ENCODE measurements around the gene KRT35. TPM values are rescaled to one million over a fixed set of nuclear protein-coding genes. Genes with fewer than 3 reads are reported as not detected.

Gene KRT35
- total RNA-seq, 4 donors from 2014 or later: not detected

GRCh38 chr17:41440531-41441033 lies 40.4 kb downstream of the KRT35 start, which contains the start of gene KRT38:
TSS of gene KRT38 (minus strand) at chr17:41440983. CDS start at chr17:41440921, 62 bp downstream.
- no peaks in the 10 kb centered on the region for H3K4me1 ChIP-seq
- TF ChIP-seq CTCF (IDR thresholded peaks at IDR 0.05) (no peak), POLR2A (IDR thresholded peaks at IDR 0.05; ENCODE audit: low read depth) (no peak), EP300 (IDR thresholded peaks at IDR 0.05) (no peak), POLR2AphosphoS5 (IDR thresholded peaks at IDR 0.05) (no peak)
- DNase-seq (ENCODE audit: extremely low spot score): no peak
- no peak within 1 kb of the TSS for H3K27ac ChIP-seq (replicated peaks in 1 of 4)
- intact Hi-C loops (cut with DNase I): no loop called here
- H3K27me3 ChIP-seq: peaks cover 0 to 3% (median 0%) of the 10 kb centered on the region in 4 donors
- 93% methylated on average over 8 of the region's 10 CpGs for WGBS
- no peaks in the 10 kb centered on the region for H3K36me3 ChIP-seq
- H3K9me3 ChIP-seq: no peaks in the 10 kb centered on the region
- no peak within 1 kb of the TSS for H3K4me3 ChIP-seq

GRCh38 chr17:41439375-41439774 lies 41.6 kb downstream of the KRT35 start:
- Histone ChIP-seq H3K9me3 (no peaks in the 10 kb centered on the region), H3K36me3 (no peaks in the 10 kb centered on the region), H3K27me3 (peaks cover 0 to 3% (median 0%) of the 10 kb centered on the region in 4 donors), H3K4me3 (no peak overlapping the region), H3K4me1 (peaks cover 0 to 7% (median 6%) of the 10 kb centered on the region in 4 donors), H3K27ac (replicated peaks in 1 of 4) (no peak overlapping the region)
- TF ChIP-seq POLR2AphosphoS5 (IDR thresholded peaks at IDR 0.05): no peak
- TF ChIP-seq EP300 (IDR thresholded peaks at IDR 0.05): no peak
- TF ChIP-seq POLR2A (IDR thresholded peaks at IDR 0.05; ENCODE audit: low read depth): no peak
- no peak for TF ChIP-seq CTCF (IDR thresholded peaks at IDR 0.05)
- no peak for DNase-seq (ENCODE audit: extremely low spot score)
- intact Hi-C loops (cut with DNase I): no loop called here
- 78% methylated on average over 4 of the region's 5 CpGs for WGBS

- H3K27ac ChIP-seq (replicated peaks in 1 of 4): no peak overlapping the region
- WGBS: 90% methylated on average over 9 of the region's 9 CpGs
- H3K9me3 ChIP-seq: no peaks in the 10 kb centered on the region
- H3K4me3 ChIP-seq: no peak overlapping the region
- no peaks in the 10 kb centered on the region for H3K36me3 ChIP-seq
- H3K4me1 ChIP-seq: peaks cover 0 to 13% (median 12%) of the 10 kb centered on the region in 4 donors
- intact Hi-C loops (cut with DNase I): no loop called here
- DNase-seq (ENCODE audit: extremely low spot score): no peak
- peaks cover 0 to 3% (median 0%) of the 10 kb centered on the region in 4 donors for H3K27me3 ChIP-seq
- no peak for TF ChIP-seq POLR2AphosphoS5 (IDR thresholded peaks at IDR 0.05)
- no peak for TF ChIP-seq EP300 (IDR thresholded peaks at IDR 0.05)
- TF ChIP-seq CTCF (IDR thresholded peaks at IDR 0.05): no peak
- TF ChIP-seq POLR2A (IDR thresholded peaks at IDR 0.05; ENCODE audit: low read depth): no peak
Observed at GRCh38 chr17:41437769-41438168, 43.2 kb downstream of the KRT35 start.

GRCh38 chr17:41437254-41437653 lies 43.7 kb downstream of the KRT35 start:
- no peak for DNase-seq (ENCODE audit: extremely low spot score)
- Histone ChIP-seq H3K36me3 (no peaks in the 10 kb centered on the region), H3K27ac (replicated peaks in 1 of 4) (no peak overlapping the region), H3K27me3 (peaks cover 0 to 3% (median 0%) of the 10 kb centered on the region in 4 donors), H3K4me1 (peaks cover 0 to 13% (median 12%) of the 10 kb centered on the region in 4 donors), H3K9me3 (no peaks in the 10 kb centered on the region), H3K4me3 (no peak overlapping the region)
- intact Hi-C loops (cut with DNase I): no loop called here
- TF ChIP-seq POLR2AphosphoS5 (IDR thresholded peaks at IDR 0.05) (no peak), CTCF (IDR thresholded peaks at IDR 0.05) (no peak), EP300 (IDR thresholded peaks at IDR 0.05) (no peak), POLR2A (IDR thresholded peaks at IDR 0.05; ENCODE audit: low read depth) (no peak)
- WGBS: 97% methylated on average over 7 of the region's 7 CpGs

- peaks cover 0 to 13% (median 12%) of the 10 kb centered on the region in 4 donors for H3K4me1 ChIP-seq
- intact Hi-C loops (cut with DNase I): no loop called here
- no peak overlapping the region for H3K27ac ChIP-seq (replicated peaks in 1 of 4)
- H3K27me3 ChIP-seq: no peaks in the 10 kb centered on the region
- no peaks in the 10 kb centered on the region for H3K36me3 ChIP-seq
- H3K9me3 ChIP-seq: no peaks in the 10 kb centered on the region
- no peak overlapping the region for H3K4me3 ChIP-seq
- WGBS: 23% methylated on average over 5 of the region's 5 CpGs
- TF ChIP-seq POLR2AphosphoS5 (IDR thresholded peaks at IDR 0.05): no peak
- TF ChIP-seq EP300 (IDR thresholded peaks at IDR 0.05): no peak
- no peak for TF ChIP-seq CTCF (IDR thresholded peaks at IDR 0.05)
- TF ChIP-seq POLR2A (IDR thresholded peaks at IDR 0.05; ENCODE audit: low read depth): no peak
- DNase-seq (ENCODE audit: extremely low spot score): no peak
Observed at GRCh38 chr17:41434415-41434814, 46.5 kb downstream of the KRT35 start.

All from esophagus muscularis mucosa (tissue), 4 donors.